Measurements from ENCODE around the gene OR1B1. TPM values are rescaled to one million over a fixed set of nuclear protein-coding genes. Genes with fewer than 3 reads are reported as not detected.

OR1B1 gene
- total RNA-seq, 2 donors from 2014 or later = not detected

DNA sequence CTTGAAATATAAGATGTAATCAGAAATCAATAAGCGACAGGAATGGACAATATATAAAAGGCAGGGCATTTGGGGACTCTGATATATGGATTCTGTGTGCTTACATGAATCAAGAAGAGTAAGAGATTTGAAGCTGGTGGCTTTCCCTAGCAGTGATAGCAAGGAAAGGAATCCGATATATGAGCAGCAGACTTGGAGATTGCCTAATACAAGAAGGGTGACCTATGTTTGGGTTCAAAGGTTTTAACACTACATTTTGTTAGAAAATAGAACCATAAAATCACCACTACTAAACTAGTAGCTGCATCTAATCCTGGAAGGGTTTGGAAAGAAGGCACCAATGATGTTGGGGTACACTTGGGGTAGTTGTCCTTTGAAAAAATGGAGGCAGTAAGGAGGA is 15.1 kb upstream of the OR1B1 start:
- Mint-ChIP-seq H3K4me3 (no peak overlapping the region), H3K36me3 (ENCODE audit: low read depth) (no peaks in the 10 kb centered on the region), H3K27ac (no peak overlapping the region), H3K4me1 (no peaks in the 10 kb centered on the region), H3K9me3 (peaks cover 90% of the 10 kb centered on the region), H3K27me3 (ENCODE audit: insufficient read depth) (peaks cover 2% of the 10 kb centered on the region)
- Histone ChIP-seq H3K36me3 (ENCODE audit: control insufficient read depth, insufficient read depth, low read length) (no peaks in the 10 kb centered on the region), H3K4me3 (ENCODE audit: low read length) (no peak overlapping the region), H3K9ac (ENCODE audit: extremely low read depth, low read length, poor library complexity, severe bottlenecking) (no peak overlapping the region), H3K9me3 (ENCODE audit: control insufficient read depth, low read length) (peaks cover 67% of the 10 kb centered on the region), H3K4me1 (ENCODE audit: control insufficient read depth, insufficient read depth, low read length) (no peaks in the 10 kb centered on the region), H3K27ac (ENCODE audit: low read depth, low read length) (no peak overlapping the region), H3K27me3 (ENCODE audit: control insufficient read depth, insufficient read depth, low read length, poor library complexity, severe bottlenecking) (no peaks in the 10 kb centered on the region)
- WGBS, 2 experiments (ENCODE audit: insufficient coverage in 1 of 2, insufficient read length in 1 of 2) = 23 to 66% methylated on average over 1 to 2 of the region's 2 CpGs
- TF ChIP-seq, protein P1, sequence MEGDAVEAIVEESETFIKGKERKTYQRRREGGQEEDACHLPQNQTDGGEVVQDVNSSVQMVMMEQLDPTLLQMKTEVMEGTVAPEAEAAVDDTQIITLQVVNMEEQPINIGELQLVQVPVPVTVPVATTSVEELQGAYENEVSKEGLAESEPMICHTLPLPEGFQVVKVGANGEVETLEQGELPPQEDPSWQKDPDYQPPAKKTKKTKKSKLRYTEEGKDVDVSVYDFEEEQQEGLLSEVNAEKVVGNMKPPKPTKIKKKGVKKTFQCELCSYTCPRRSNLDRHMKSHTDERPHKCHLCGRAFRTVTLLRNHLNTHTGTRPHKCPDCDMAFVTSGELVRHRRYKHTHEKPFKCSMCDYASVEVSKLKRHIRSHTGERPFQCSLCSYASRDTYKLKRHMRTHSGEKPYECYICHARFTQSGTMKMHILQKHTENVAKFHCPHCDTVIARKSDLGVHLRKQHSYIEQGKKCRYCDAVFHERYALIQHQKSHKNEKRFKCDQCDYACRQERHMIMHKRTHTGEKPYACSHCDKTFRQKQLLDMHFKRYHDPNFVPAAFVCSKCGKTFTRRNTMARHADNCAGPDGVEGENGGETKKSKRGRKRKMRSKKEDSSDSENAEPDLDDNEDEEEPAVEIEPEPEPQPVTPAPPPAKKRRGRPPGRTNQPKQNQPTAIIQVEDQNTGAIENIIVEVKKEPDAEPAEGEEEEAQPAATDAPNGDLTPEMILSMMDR (conservative IDR thresholded peaks at IDR 0.05) = no peak
- no peak for DNase-seq

DNA sequence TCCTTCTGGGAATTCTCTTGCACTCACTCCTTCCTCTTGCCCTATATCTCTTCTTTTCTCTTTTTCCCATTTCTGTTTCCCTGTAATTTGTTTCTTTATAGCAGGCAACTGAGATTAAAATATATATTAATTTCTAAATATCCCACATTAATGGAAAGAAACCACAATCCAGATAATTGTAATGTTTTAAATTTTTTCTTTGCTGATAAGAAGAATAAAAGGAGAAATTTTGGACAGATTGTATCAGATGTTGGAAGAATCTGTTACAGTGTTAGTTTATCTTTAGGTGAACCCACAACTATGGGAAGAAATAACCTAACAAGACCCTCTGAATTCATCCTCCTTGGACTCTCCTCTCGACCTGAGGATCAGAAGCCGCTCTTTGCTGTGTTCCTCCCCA is 4.0 kb upstream of the OR1B1 start, which contains the start of gene OR1L1:
Gene OR1L1, plus strand, starts transcription at position 301 of the 400 bp plus-strand sequence. Its CDS starts 0 bp downstream, at position 301.
- Mint-ChIP-seq H3K4me1 (no peaks in the 10 kb centered on the region), H3K27me3 (ENCODE audit: insufficient read depth) (no peaks in the 10 kb centered on the region), H3K27ac (no peak within 1 kb of the TSS), H3K9me3 (peaks cover 76% of the 10 kb centered on the region), H3K4me3 (no peak within 1 kb of the TSS), H3K36me3 (ENCODE audit: low read depth) (no peaks in the 10 kb centered on the region)
- Histone ChIP-seq H3K27me3 (ENCODE audit: control insufficient read depth, insufficient read depth, low read length, poor library complexity, severe bottlenecking) (no peaks in the 10 kb centered on the region), H3K9ac (ENCODE audit: extremely low read depth, low read length, poor library complexity, severe bottlenecking) (no peak within 1 kb of the TSS), H3K4me3 (ENCODE audit: low read length) (no peak within 1 kb of the TSS), H3K4me1 (ENCODE audit: control insufficient read depth, insufficient read depth, low read length) (no peaks in the 10 kb centered on the region), H3K9me3 (ENCODE audit: control insufficient read depth, low read length) (peaks cover 52% of the 10 kb centered on the region), H3K36me3 (ENCODE audit: control insufficient read depth, insufficient read depth, low read length) (no peaks in the 10 kb centered on the region), H3K27ac (ENCODE audit: low read depth, low read length) (no peak within 1 kb of the TSS)
- DNase-seq = no peak
- TF ChIP-seq, protein P1 (conservative IDR thresholded peaks at IDR 0.05) = no peak
- WGBS, 2 experiments (ENCODE audit: insufficient coverage in 1 of 2, insufficient read length in 1 of 2) = 31 to 48% methylated on average over 2 of the region's 2 CpGs

DNA sequence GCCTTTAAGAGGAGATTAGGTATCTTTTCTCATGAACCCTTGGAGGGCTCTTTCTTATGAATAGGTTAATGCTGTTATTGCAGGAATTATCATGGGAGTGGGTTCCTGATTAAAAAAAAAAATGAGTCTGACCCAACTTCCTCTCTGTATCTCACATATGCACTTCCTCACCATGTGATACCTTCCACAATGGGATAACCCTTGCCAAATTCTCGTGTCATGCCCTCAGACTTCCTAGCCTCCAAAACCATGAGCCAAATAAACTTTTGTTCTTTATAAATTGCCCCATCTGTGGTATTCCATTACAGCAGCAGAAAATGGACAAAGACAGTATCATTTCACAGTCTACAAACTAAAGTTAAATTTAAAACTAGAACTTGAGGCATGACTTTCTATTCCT is 1.0 kb downstream of the OR1B1 start:
- Histone ChIP-seq H3K27ac (ENCODE audit: low read depth, low read length) (no peak overlapping the region), H3K36me3 (ENCODE audit: control insufficient read depth, insufficient read depth, low read length) (no peaks in the 10 kb centered on the region), H3K4me1 (ENCODE audit: control insufficient read depth, insufficient read depth, low read length) (no peaks in the 10 kb centered on the region), H3K4me3 (ENCODE audit: low read length) (no peak overlapping the region), H3K27me3 (ENCODE audit: control insufficient read depth, insufficient read depth, low read length, poor library complexity, severe bottlenecking) (no peaks in the 10 kb centered on the region), H3K9me3 (ENCODE audit: control insufficient read depth, low read length) (peaks cover 24% of the 10 kb centered on the region), H3K9ac (ENCODE audit: extremely low read depth, low read length, poor library complexity, severe bottlenecking) (no peak overlapping the region)
- WGBS, 2 experiments (ENCODE audit: insufficient coverage in 1 of 2, insufficient read length in 1 of 2) = 48 to 50% methylated on average over 1 of the region's 1 CpG
- TF ChIP-seq, protein P1 (conservative IDR thresholded peaks at IDR 0.05) = no peak
- H3K27me3 Mint-ChIP-seq (ENCODE audit: insufficient read depth) = no peaks in the 10 kb centered on the region
- no peak overlapping the region for H3K27ac Mint-ChIP-seq
- no peak for DNase-seq
- H3K4me3 Mint-ChIP-seq = no peak overlapping the region
- H3K9me3 Mint-ChIP-seq = peaks cover 62% of the 10 kb centered on the region
- H3K36me3 Mint-ChIP-seq (ENCODE audit: low read depth) = no peaks in the 10 kb centered on the region
- no peaks in the 10 kb centered on the region for H3K4me1 Mint-ChIP-seq

Data from endodermal cell (in vitro differentiated cells).